GM23338 (cell line): ENCODE data around the gene ARPC5. TPM values are rescaled to one million over a fixed set of nuclear protein-coding genes. Genes with fewer than 3 reads are reported as not detected.

Experiments used
- ATAC-seq: fragments of 200-7000 bp; cut with Tn5 transposase; 3 replicates; pipeline ENCODE4 v1.9.1; 2020
- DNase-seq: peaks from one replicate; pipeline ENCODE4 v3.0.0-alpha.2; 2015; ENCODE audit warnings: low spot score
- H2AFZ ChIP-seq: fragments of 200-600 bp; sonication (generic); 2 replicates; pipeline ENCODE4 v1.8.0; 2016; ENCODE audit warnings: antibody characterized with exemption, mild to moderate bottlenecking, moderate library complexity
- H3F3A ChIP-seq: fragments of 200-600 bp; sonication (generic); replicated peaks from 2 replicates; pipeline ENCODE4 v1.8.0; 2017; ENCODE audit warnings: antibody characterized with exemption, mixed run types, low read depth
- H3K27ac ChIP-seq: fragments of 200-600 bp; sonication (generic); 2 replicates; pipeline ENCODE4 v1.6.1; 2016; ENCODE audit warnings: low read depth
- H3K27me3 ChIP-seq: fragments of 200-600 bp; sonication (generic); 2 replicates; pipeline ENCODE4 v1.8.0; 2016; ENCODE audit warnings: mild to moderate bottlenecking, mixed run types, moderate library complexity; ENCODE audit not compliant: insufficient read depth
- H3K36me3 ChIP-seq: fragments of 200-600 bp; sonication (generic); 2 replicates; pipeline ENCODE4 v1.8.0; 2016; ENCODE audit warnings: mild to moderate bottlenecking; ENCODE audit not compliant: insufficient read depth
- H3K4me1 ChIP-seq: fragments of 200-600 bp; sonication (generic); 2 replicates; pipeline ENCODE4 v1.8.0; 2016; ENCODE audit warnings: mild to moderate bottlenecking, moderate library complexity; ENCODE audit not compliant: insufficient read depth
- H3K4me2 ChIP-seq: fragments of 200-600 bp; sonication (generic); 2 replicates; pipeline ENCODE4 v1.7.1; 2017; ENCODE audit warnings: mixed run types
- H3K4me3 ChIP-seq: fragments of 200-600 bp; sonication (generic); 2 replicates; pipeline ENCODE4 v1.6.1; 2016; ENCODE audit warnings: mixed run types
- H3K79me2 ChIP-seq: fragments of 200-600 bp; sonication (generic); replicated peaks from 2 replicates; pipeline ENCODE4 v1.8.0; 2017; ENCODE audit warnings: mild to moderate bottlenecking; ENCODE audit not compliant: insufficient read depth
- H3K9me2 ChIP-seq: fragments of 200-600 bp; sonication (generic); 2 replicates; pipeline ENCODE4 v1.8.0; 2017; ENCODE audit not compliant: insufficient read depth
- H4K20me1 ChIP-seq: fragments of 200-600 bp; sonication (generic); replicated peaks from 2 replicates; pipeline ENCODE4 v1.8.0; 2017; ENCODE audit warnings: mild to moderate bottlenecking; ENCODE audit not compliant: insufficient read depth
- H3K27ac Mint-ChIP-seq: 2 replicates; pipeline ENCODE4 v1.8.0; 2020; ENCODE audit warnings: inconsistent platforms, mild to moderate bottlenecking, moderate library complexity, mixed read lengths
- H3K27me3 Mint-ChIP-seq: 3 replicates; pipeline ENCODE4 v1.8.0; 2022; ENCODE audit warnings: low read depth, mild to moderate bottlenecking, moderate library complexity, mixed read lengths, inconsistent platforms; ENCODE audit not compliant: insufficient read depth, poor library complexity
- H3K36me3 Mint-ChIP-seq: 3 replicates; pipeline ENCODE4 v1.8.0; 2021; ENCODE audit warnings: low read depth, mild to moderate bottlenecking, inconsistent platforms, moderate library complexity, mixed read lengths
- H3K4me1 Mint-ChIP-seq: 3 replicates; pipeline ENCODE4 v1.8.0; 2020; ENCODE audit warnings: mild to moderate bottlenecking, inconsistent platforms, mixed read lengths
- H3K4me3 Mint-ChIP-seq: 3 replicates; pipeline ENCODE4 v1.8.0; 2021; ENCODE audit warnings: moderate library complexity, mild to moderate bottlenecking, inconsistent platforms, mixed read lengths
- H3K9me3 Mint-ChIP-seq: 3 replicates; pipeline ENCODE4 v1.8.0; 2020; ENCODE audit warnings: moderate library complexity, mild to moderate bottlenecking, inconsistent platforms, mixed read lengths
- CREB1 ChIP-seq: fragments of 250-450 bp; sonication (Bioruptor Pico); IDR thresholded peaks from 2 replicates; pipeline ENCODE4 v1.5.0; 2020; ENCODE audit warnings: low read depth, mild to moderate bottlenecking, moderate library complexity
- CTCF ChIP-seq, 2 experiments: fragments of 200-600 bp in 1 of 2; sonication (generic) in 1 of 2; conservative IDR thresholded peaks; 2 replicates each; pipeline versions ENCODE4 v1.5.1 to v1.6.1; 2016 to 2017; ENCODE audit warnings: antibody characterized with exemption in 2 of 2, low read depth in 2 of 2, mild to moderate bottlenecking in 2 of 2, moderate library complexity in 1 of 2
- EZH2 ChIP-seq: fragments of 200-600 bp; sonication (generic); IDR thresholded peaks from one replicate; pipeline ENCODE4 v1.8.0; 2017; ENCODE audit warnings: antibody characterized with exemption, mild to moderate bottlenecking, low read depth; ENCODE audit not compliant: unreplicated experiment
- EZH2phosphoT487 ChIP-seq: fragments of 200-600 bp; sonication (generic); IDR thresholded peaks from one replicate; pipeline ENCODE4 v1.8.1; 2018; ENCODE audit warnings: antibody characterized with exemption; ENCODE audit not compliant: unreplicated experiment
- JUNB ChIP-seq: IDR thresholded peaks from one replicate; pipeline ENCODE4 v1.6.1; 2016; ENCODE audit warnings: antibody characterized with exemption; ENCODE audit not compliant: unreplicated experiment
- NANOG ChIP-seq: IDR thresholded peaks from 2 replicates; pipeline ENCODE4 v1.6.1; 2016; ENCODE audit warnings: antibody characterized with exemption, borderline replicate concordance
- POLR2AphosphoS5 ChIP-seq: IDR thresholded peaks from 2 replicates; pipeline ENCODE4 v1.6.1; 2016; ENCODE audit warnings: antibody characterized with exemption, low read depth
- REST ChIP-seq: IDR thresholded peaks from one replicate; pipeline ENCODE4 v1.6.1; 2018; ENCODE audit warnings: antibody characterized with exemption; ENCODE audit not compliant: unreplicated experiment
- STAT1 ChIP-seq: IDR thresholded peaks from one replicate; pipeline ENCODE4 v1.6.1; 2016; ENCODE audit warnings: antibody characterized with exemption; ENCODE audit not compliant: unreplicated experiment
- ZNF114 ChIP-seq: fragments of 250-450 bp; sonication (Bioruptor Pico); IDR thresholded peaks from 2 replicates; pipeline ENCODE4 v1.5.0; 2020; ENCODE audit warnings: mild to moderate bottlenecking, moderate library complexity
- ZNF331 ChIP-seq: fragments of 250-450 bp; sonication (Bioruptor Pico); IDR thresholded peaks from 2 replicates; pipeline ENCODE4 v1.5.0; 2020; ENCODE audit warnings: low read depth, mild to moderate bottlenecking, moderate library complexity
- ZNF462 ChIP-seq: fragments of 250-450 bp; sonication (Bioruptor Pico); IDR thresholded peaks from 2 replicates; pipeline ENCODE4 v1.5.0; 2020; ENCODE audit warnings: mild to moderate bottlenecking, moderate library complexity
- polyA plus RNA-seq: library from polyadenylated mRNA; unstranded; fragments of >200 nt; fragmentation: Nextera tagmentation; extraction: Ambion mirVana; gene quantifications from 2 replicates; pipeline ENCODE4 v1.2.1, GENCODE V29; 2016
- total RNA-seq: library from RNA; depleted of rRNA; stranded (reverse); fragments of >200 nt; shearing (Covaris generic); gene quantifications from 2 replicates; pipeline ENCODE4 v1.2.3, GENCODE V29; 2014
- TF ChIP-seq, protein P1 (sequence below): IDR thresholded peaks from 2 replicates; pipeline ENCODE4 v1.6.1; 2016; ENCODE audit warnings: antibody characterized with exemption

Gene ARPC5
- total and polyA plus RNA-seq, 2 experiments from 2014 or later = 75.4 to 98.9 TPM

DNA sequence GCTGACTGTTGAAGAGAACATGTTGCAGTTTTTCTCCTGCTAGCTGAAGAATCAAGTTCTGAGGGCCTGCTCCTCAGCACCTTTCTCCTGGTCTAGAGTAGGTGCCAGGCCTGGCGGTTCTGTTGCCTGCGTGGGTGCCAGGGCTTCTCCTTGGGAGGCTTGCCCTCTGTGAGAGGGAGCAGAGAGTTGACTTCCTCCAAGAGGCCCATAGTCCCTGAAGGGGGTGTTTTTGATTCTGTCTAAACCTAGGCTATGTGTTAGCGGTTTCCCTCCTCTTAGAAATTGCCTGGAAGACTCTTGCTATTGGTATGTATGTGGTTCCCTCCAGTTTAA is 17.8 kb upstream of the ARPC5 start:
- Mint-ChIP-seq H3K36me3 (peaks cover 3% of the 10 kb centered on the region; the same call in 1 of the 3 replicates), H3K4me3 (no peak overlapping the region), H3K9me3 (peaks cover 5% of the 10 kb centered on the region; the same call in 1 of the 3 replicates), H3K27me3 (no peaks in the 10 kb centered on the region), H3K27ac (no peak overlapping the region), H3K4me1 (peaks cover 6% of the 10 kb centered on the region; the same call in 2 of the 3 replicates)
- no peaks in the 10 kb centered on the region for H3K79me2 ChIP-seq
- no peak for ATAC-seq
- no peak overlapping the region for H3K4me3 ChIP-seq
- H4K20me1 ChIP-seq = no peaks in the 10 kb centered on the region
- no peak overlapping the region for H3K27ac ChIP-seq
- no peaks in the 10 kb centered on the region for H3K36me3 ChIP-seq
- no peaks in the 10 kb centered on the region for H3K4me1 ChIP-seq
- H2AFZ ChIP-seq = no peak overlapping the region
- DNase-seq = no peak
- H3K9me2 ChIP-seq = 0 out of 2 replicates have a peak, but pooled peaks cover 2% of the 10 kb centered on the region
- TF ChIP-seq REST (no peak), EZH2phosphoT487 (no peak), ZNF331 (CRISPR knock-in tag) (no peak), JUNB (no peak), POLR2AphosphoS5 (no peak), CREB1 (CRISPR knock-in tag) (no peak), ZNF462 (CRISPR knock-in tag) (no peak), EZH2 (no peak), ZNF114 (CRISPR knock-in tag) (no peak), CTCF (conservative IDR thresholded peaks at IDR 0.05; ENCODE audit: low read depth in 2 of 2) (no peak), STAT1 (no peak), NANOG (no peak)
- TF ChIP-seq, protein P1, sequence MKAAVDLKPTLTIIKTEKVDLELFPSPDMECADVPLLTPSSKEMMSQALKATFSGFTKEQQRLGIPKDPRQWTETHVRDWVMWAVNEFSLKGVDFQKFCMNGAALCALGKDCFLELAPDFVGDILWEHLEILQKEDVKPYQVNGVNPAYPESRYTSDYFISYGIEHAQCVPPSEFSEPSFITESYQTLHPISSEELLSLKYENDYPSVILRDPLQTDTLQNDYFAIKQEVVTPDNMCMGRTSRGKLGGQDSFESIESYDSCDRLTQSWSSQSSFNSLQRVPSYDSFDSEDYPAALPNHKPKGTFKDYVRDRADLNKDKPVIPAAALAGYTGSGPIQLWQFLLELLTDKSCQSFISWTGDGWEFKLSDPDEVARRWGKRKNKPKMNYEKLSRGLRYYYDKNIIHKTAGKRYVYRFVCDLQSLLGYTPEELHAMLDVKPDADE = no peak
- no peak overlapping the region for H3K4me2 ChIP-seq
- H3K27me3 ChIP-seq = no peaks in the 10 kb centered on the region
- H3F3A ChIP-seq = no peaks in the 10 kb centered on the region
